GM12878 (cell line): ENCODE data around the gene MALT1. TPM values are rescaled to one million over a fixed set of nuclear protein-coding genes. Genes with fewer than 3 reads are reported as not detected.
A peak's percentile ranks its signal among the peaks of the same experiment; 100 is the strongest.

Experiments used
- ATAC-seq: fragments of 200-7000 bp; cut with Tn5 transposase; 3 replicates; pipeline ENCODE4 v1.9.1; 2020; ENCODE audit warnings: mild to moderate bottlenecking, moderate library complexity
- BruUV-seq: library from RNA; stranded (reverse); fragments of 400-500 nt; replicated peaks from 2 replicates; lab custom pipeline; 2021; lab: Mats Ljungman, UMichigan
- CTCF ChIA-PET: fragments of 300-600 bp; sonication (Branson Sonifier 250); formaldehyde crosslinking; extraction: SDS; loops from one replicate; lab custom pipeline; 2021; ENCODE audit warnings: inconsistent platforms; lab: Yijun Ruan, JAX
- POLR2A ChIA-PET: fragments of 350-600 bp; formaldehyde crosslinking; extraction: SDS; loops from one replicate; lab custom pipeline; 2021; ENCODE audit warnings: inconsistent platforms; lab: Charles Lee
- RAD21 ChIA-PET: fragments of 300-600 bp; sonication (Branson Sonifier 250); formaldehyde crosslinking; loops from one replicate; lab custom pipeline; 2023; ENCODE audit warnings: antibody characterized with exemption; ENCODE audit not compliant: unreplicated experiment; lab: Charles Lee
- SMC1A ChIA-PET: fragments of 300-600 bp; sonication (Branson Sonifier 250); formaldehyde crosslinking; loops from one replicate; lab custom pipeline; 2023; ENCODE audit not compliant: unreplicated experiment, uncharacterized antibody; lab: Charles Lee
- DNase-seq: peaks from one replicate; pipeline ENCODE4 v3.0.0-alpha.2; 2011; ENCODE audit warnings: low read depth, low spot score
- FAIRE-seq: peaks from 3 replicates; lab custom pipeline; 2011; peaks lifted over from hg19 to GRCh38; lab: Jason Lieb, UNC
- H2AFZ ChIP-seq: 2 replicates; pipeline ENCODE4 v1.6.0; 2011; ENCODE audit warnings: low read depth, low read length, control low read depth; ENCODE audit not compliant: control insufficient read depth
- H3K27ac ChIP-seq: 2 replicates; pipeline ENCODE4 v1.5.1; 2011; ENCODE audit warnings: control low read depth; ENCODE audit not compliant: control insufficient read depth, insufficient read depth
- H3K27me3 ChIP-seq, 2 experiments: replicated peaks in 1 of 2; 2 replicates each; pipeline versions ENCODE4 v1.6.0 to v1.6.1; 2011; ENCODE audit warnings: low read length in 1 of 2; ENCODE audit not compliant: control insufficient read depth in 2 of 2, insufficient read depth in 2 of 2
- H3K36me3 ChIP-seq, 2 experiments: 2 replicates each; pipeline ENCODE4 v1.5.1; 2011; ENCODE audit warnings: low read length in 1 of 2; ENCODE audit not compliant: control insufficient read depth in 2 of 2, insufficient read depth in 2 of 2
- H3K4me1 ChIP-seq: 2 replicates; pipeline ENCODE4 v1.6.1; 2011; ENCODE audit warnings: mild to moderate bottlenecking, low read length, moderate library complexity, mixed read lengths; ENCODE audit not compliant: control insufficient read depth, insufficient read depth
- H3K4me2 ChIP-seq: 2 replicates; pipeline ENCODE4 v1.6.0; 2011; ENCODE audit warnings: control low read depth; ENCODE audit not compliant: control insufficient read depth, insufficient read depth
- H3K4me3 ChIP-seq: fragments of 200-600 bp; sonication (generic); 2 replicates; pipeline ENCODE4 v1.5.1; 2016
- H3K79me2 ChIP-seq: 2 replicates; pipeline ENCODE4 v1.6.0; 2011; ENCODE audit warnings: low read length; ENCODE audit not compliant: control insufficient read depth, insufficient read depth
- H3K9ac ChIP-seq: 2 replicates; pipeline ENCODE4 v1.8.0; 2011; ENCODE audit warnings: low read length, control low read depth, mixed read lengths; ENCODE audit not compliant: control insufficient read depth, insufficient read depth
- H3K9me3 ChIP-seq: replicated peaks from 3 replicates; pipeline ENCODE4 v1.5.1; 2011; ENCODE audit warnings: mild to moderate bottlenecking, low read length; ENCODE audit not compliant: control insufficient read depth, insufficient read depth
- H4K20me1 ChIP-seq: 2 replicates; pipeline ENCODE4 v1.6.0; 2011; ENCODE audit not compliant: control insufficient read depth, insufficient read depth
- FOXK2 ChIP-seq: fragments of 450-650 bp; IDR thresholded peaks from 2 replicates; pipeline ENCODE4 v1.6.1; 2017; ENCODE audit warnings: mild to moderate bottlenecking, moderate library complexity
- POLR2AphosphoS5 ChIP-seq: IDR thresholded peaks from 2 replicates; pipeline ENCODE4 v1.6.1; 2011; ENCODE audit warnings: mild to moderate bottlenecking, low read length, inconsistent platforms
- RAD21 ChIP-seq: IDR thresholded peaks from 2 replicates; pipeline ENCODE4 v1.6.1; 2011; ENCODE audit warnings: mild to moderate bottlenecking, low read depth, low read length, moderate library complexity; ENCODE audit not compliant: insufficient read depth
- RCOR1 ChIP-seq: conservative IDR thresholded peaks from 2 replicates; pipeline ENCODE4 v1.6.1; 2012; ENCODE audit warnings: low read depth, low read length, improper control_type of control experiment
- RUNX3 ChIP-seq: IDR thresholded peaks from 2 replicates; pipeline ENCODE4 v1.6.1; 2012; ENCODE audit warnings: low read length, inconsistent platforms
- TARDBP ChIP-seq: IDR thresholded peaks from 2 replicates; pipeline ENCODE4 v1.6.1; 2016; ENCODE audit warnings: borderline replicate concordance
- WRNIP1 ChIP-seq: IDR thresholded peaks from 2 replicates; pipeline ENCODE4 v1.6.1; 2011; ENCODE audit warnings: low read depth, low read length, improper control_type of control experiment, borderline replicate concordance
- ZNF217 ChIP-seq: fragments of 450-650 bp; IDR thresholded peaks from 2 replicates; pipeline ENCODE4 v1.6.1; 2017; ENCODE audit warnings: antibody characterized with exemption, mild to moderate bottlenecking
- WGBS: methylation state at CpG from one replicate; pipeline ENCODE4 v1.1.6; 2016; ENCODE audit warnings: low lambda C conversion rate; ENCODE audit not compliant: insufficient replicate concordance, insufficient coverage; ENCODE audit errors: missing lambda C conversion rate; 5-methylcytosine and 5-hydroxymethylcytosine counted together
- in situ Hi-C: fragments of 300-500 bp; cut with MboI; formaldehyde crosslinking; loops from 9 replicates; pipeline ENCODE4 v1.14.3; 2018; ENCODE audit warnings: mixed read lengths
- intact Hi-C: fragments of 100-400 bp; cut with micrococcal nuclease; formaldehyde crosslinking; loops from one replicate; pipeline ENCODE4 v1.14.2; 2022; ENCODE audit not compliant: unreplicated experiment
- polyA plus RNA-seq, 11 experiments: library from polyadenylated mRNA; depleted of rRNA in 4 of 11; unstranded in 6 of 11; stranded (reverse) in 5 of 11; fragments of >200 nt; fragmentation: Nextera tagmentation in 4 of 11; fragmentation: Illumina TruSeq in 1 of 11; extraction: Ambion mirVana in 4 of 11; extraction: Trizol in 1 of 11; gene quantifications; 1 replicate in 1 of 11; 2 replicates in 10 of 11; pipeline versions ENCODE4 v1.2.1 to v1.2.3, GENCODE V29; 2011 to 2016; ENCODE audit warnings: inconsistent platforms in 2 of 11, missing spikeins in 2 of 11, low read depth in 1 of 11
- total RNA-seq, 4 experiments: library from RNA; depleted of rRNA in 3 of 4; stranded (reverse); fragments of >200 nt in 3 of 4; fragmentation: Illumina TruSeq in 1 of 4; extraction: Trizol in 1 of 4; gene quantifications; 2 replicates each; pipeline versions ENCODE4 v1.2.1 to v1.2.3, GENCODE V29; 2013 to 2021
- TF ChIP-seq, protein P1 (sequence below): fragments of 450-650 bp; IDR thresholded peaks from 2 replicates; pipeline ENCODE4 v1.6.1; 2016; ENCODE audit warnings: mild to moderate bottlenecking

Gene MALT1
- total and polyA plus RNA-seq, 10 of the 15 experiments (the other 5 are each of a cell fraction or from before 2014, with no cell fraction given): 17.6 to 126 (median 45.4) TPM

DNA sequence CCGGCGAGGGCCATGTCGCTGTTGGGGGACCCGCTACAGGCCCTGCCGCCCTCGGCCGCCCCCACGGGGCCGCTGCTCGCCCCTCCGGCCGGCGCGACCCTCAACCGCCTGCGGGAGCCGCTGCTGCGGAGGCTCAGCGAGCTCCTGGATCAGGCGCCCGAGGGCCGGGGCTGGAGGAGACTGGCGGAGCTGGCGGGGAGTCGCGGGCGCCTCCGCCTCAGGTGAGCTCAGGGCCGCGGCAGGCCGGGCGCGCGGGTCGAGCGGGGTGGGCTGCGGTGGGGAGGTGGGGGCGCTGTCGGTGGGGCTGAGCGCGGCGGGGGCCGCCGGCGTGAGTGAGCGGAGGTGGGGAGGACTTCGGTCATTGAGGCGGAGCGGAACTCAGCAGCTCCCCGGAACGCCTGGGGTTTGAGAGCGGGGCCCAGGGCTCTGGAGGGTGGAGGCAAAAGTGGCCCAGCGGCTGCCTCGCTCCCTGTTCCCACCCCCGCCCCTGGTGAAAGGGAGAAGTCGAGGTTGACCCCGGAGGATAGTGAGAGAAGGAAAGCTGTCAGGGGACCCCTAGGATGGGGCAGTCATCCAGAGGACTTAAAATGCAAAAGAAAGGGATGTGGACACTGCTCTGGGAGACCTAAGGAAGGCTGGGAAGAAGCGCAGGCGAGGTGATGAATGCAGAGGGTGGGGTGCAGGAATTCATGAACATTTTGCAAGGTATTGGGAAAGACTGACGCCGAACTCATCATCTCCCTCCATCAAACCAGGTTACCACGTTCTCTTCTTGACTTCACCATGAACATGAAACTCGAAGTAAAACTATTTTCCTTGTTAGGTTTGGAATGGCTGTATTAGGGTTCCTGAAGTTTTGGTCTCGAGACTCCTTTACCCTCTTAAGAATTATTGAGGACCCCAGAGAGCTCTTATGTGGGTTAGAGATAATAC lies 633 bp downstream of the MALT1 start (continued):
- TF ChIP-seq FOXK2 (no peak), TARDBP (no peak), RAD21 (no peak; the same call in 1 of the 2 replicates), ZNF217 (peak; percentile 82), RUNX3 (no peak)
- TF ChIP-seq, protein P1, sequence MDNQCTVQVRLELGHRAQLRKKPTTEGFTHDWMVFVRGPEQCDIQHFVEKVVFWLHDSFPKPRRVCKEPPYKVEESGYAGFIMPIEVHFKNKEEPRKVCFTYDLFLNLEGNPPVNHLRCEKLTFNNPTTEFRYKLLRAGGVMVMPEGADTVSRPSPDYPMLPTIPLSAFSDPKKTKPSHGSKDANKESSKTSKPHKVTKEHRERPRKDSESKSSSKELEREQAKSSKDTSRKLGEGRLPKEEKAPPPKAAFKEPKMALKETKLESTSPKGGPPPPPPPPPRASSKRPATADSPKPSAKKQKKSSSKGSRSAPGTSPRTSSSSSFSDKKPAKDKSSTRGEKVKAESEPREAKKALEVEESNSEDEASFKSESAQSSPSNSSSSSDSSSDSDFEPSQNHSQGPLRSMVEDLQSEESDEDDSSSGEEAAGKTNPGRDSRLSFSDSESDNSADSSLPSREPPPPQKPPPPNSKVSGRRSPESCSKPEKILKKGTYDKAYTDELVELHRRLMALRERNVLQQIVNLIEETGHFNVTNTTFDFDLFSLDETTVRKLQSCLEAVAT: peak; percentile 82
- TF ChIP-seq, all 136 proteins: peak for 25

DNA sequence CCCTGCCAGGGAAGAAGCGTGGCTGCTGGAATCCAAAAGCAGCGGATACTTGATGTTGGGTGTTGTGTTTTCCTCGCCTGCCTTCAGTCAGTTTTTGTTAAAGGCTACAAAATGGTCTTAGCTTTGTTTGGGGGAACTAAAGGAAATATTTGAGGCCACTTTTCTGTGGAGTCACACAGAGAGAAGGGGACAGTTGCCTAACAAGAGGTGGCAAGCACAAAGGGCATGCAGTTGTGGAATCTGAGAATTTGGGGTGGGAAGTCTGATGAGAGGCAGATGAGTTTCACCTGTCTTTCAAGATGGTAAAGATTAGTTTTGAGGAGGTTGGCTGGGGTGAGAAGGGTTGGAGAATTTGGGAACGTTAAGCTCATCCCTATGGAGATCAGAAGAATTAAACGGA lies 2.9 kb downstream of the MALT1 start:
- H3K27ac ChIP-seq: peak overlapping the region; percentile 49
- H3K4me3 ChIP-seq: peak overlapping the region; percentile 95
- CTCF ChIA-PET: interaction anchor here (0.6 to 2.2 kb wide), 5 partner anchors 80 to 150 kb away, joined by 3 to 7 read pairs (median 5); no protein-coding TSS in a partner anchor
- RAD21 ChIA-PET: interaction anchor here (0.7 to 8.6 kb wide), 9 partner anchors 15 to 144 kb away, joined by 3 to 113 read pairs (median 4); no protein-coding TSS in a partner anchor
- no peaks in the 10 kb centered on the region for H3K9me3 ChIP-seq
- H2AFZ ChIP-seq: no peak overlapping the region
- no peaks in the 10 kb centered on the region for H3K27me3 ChIP-seq
- DNase-seq (no peak), FAIRE-seq (no peak)
- in situ Hi-C loops: loop anchor here (25.0 kb wide), 1 partner anchor 1238 kb away; no protein-coding TSS in a partner anchor
- H3K9ac ChIP-seq: peak overlapping the region; percentile 93
- H3K4me1 ChIP-seq: peaks cover 13% of the 10 kb centered on the region; the same call in 1 of the 2 replicates
- intact Hi-C loops: no loop called here
- POLR2A ChIA-PET: interaction anchor here (0.7 to 5.6 kb wide), 8 partner anchors 9 to 141 kb away, joined by 3 to 29 read pairs (median 4); no protein-coding TSS in a partner anchor
- WGBS: 77% methylated on average over 5 of the region's 5 CpGs
- H3K79me2 ChIP-seq: peaks cover 93% of the 10 kb centered on the region
- TF ChIP-seq RCOR1: no peak
- TF ChIP-seq WRNIP1: 0 out of 2 replicates have a peak, but pooled peaks have one; percentile 38
- TF ChIP-seq, protein P1: 0 out of 2 replicates have a peak, but pooled peaks have one; percentile 22
- TF ChIP-seq POLR2AphosphoS5: peak; percentile 51; the same call in 1 of the 2 replicates
- TF ChIP-seq, all 136 proteins: peak for 3
- ATAC-seq: no peak
- H4K20me1 ChIP-seq: no peaks in the 10 kb centered on the region; the same call in 1 of the 2 replicates
- H3K4me2 ChIP-seq: peak overlapping the region; percentile 78
- no TSS peak for BruUV-seq
- SMC1A ChIA-PET: interaction anchor here (0.9 to 29.9 kb wide), 11 partner anchors 8 to 138 kb away, joined by 3 to 682 read pairs (median 4); no protein-coding TSS in a partner anchor
- no peaks in the 10 kb centered on the region for H3K36me3 ChIP-seq
